Testis (tissue), 2 donors: ENCODE measurements around the gene DCST2.

Experiments
- POLR2A ChIP-seq: fragments of 450-650 bp; IDR thresholded peaks from one replicate; pipeline ENCODE4 v1.6.1; 2017; ENCODE audit warnings: antibody characterized with exemption, mild to moderate bottlenecking, moderate library complexity
- TF ChIP-seq, protein P1 (sequence below), 3 experiments: fragments of 450-650 bp in 2 of 3; fragments of 200-600 bp in 1 of 3; sonication (generic) in 1 of 3; IDR thresholded peaks; one replicate each; pipeline ENCODE4 v1.5.1; 2016 to 2019; ENCODE audit warnings: antibody characterized with exemption in 3 of 3, mild to moderate bottlenecking in 2 of 3, moderate library complexity in 1 of 3

DNA sequence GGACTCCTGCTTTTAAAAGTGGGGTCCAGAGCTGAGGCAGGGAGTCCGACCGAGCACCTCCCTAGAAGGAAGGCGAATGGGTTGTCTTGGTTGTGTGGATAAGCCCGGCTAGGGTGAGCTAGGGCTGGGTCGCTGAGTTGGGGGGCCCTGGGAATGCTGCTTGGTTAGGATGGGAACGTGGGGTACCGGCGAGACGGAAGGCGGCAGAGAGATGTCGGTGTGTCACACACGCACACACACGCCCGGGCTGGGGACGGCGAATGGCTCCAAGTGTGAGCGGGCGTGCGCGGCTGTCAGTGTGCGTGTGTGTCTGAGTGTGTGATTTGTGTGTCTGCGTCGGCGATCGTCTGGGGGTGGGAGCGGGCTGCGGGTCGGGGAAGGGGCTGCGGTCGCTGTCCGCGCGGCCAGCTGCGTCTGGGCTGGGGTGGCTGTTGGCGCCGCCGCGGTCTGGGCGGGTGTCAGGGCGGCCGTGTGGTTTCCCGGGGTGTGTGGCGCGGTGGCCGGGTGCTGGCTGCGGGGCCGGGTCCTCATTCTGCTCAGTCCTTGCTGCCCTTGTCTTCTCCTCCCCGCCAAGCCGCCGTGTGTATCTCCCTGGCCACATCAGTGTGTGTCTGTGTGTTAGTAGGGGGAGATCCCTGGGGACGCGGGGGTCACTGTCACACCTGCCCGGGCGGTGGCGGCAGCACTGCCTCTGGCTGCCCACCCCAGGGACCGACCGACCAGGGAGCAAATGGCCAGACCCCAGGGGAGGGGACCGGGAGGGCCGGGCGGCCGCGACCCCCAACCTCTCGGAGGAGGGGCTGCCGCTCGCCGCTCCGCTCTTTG is 46.1 kb upstream of the DCST2 start:
- no peak for TF ChIP-seq POLR2A
- TF ChIP-seq, protein P1, sequence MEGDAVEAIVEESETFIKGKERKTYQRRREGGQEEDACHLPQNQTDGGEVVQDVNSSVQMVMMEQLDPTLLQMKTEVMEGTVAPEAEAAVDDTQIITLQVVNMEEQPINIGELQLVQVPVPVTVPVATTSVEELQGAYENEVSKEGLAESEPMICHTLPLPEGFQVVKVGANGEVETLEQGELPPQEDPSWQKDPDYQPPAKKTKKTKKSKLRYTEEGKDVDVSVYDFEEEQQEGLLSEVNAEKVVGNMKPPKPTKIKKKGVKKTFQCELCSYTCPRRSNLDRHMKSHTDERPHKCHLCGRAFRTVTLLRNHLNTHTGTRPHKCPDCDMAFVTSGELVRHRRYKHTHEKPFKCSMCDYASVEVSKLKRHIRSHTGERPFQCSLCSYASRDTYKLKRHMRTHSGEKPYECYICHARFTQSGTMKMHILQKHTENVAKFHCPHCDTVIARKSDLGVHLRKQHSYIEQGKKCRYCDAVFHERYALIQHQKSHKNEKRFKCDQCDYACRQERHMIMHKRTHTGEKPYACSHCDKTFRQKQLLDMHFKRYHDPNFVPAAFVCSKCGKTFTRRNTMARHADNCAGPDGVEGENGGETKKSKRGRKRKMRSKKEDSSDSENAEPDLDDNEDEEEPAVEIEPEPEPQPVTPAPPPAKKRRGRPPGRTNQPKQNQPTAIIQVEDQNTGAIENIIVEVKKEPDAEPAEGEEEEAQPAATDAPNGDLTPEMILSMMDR (IDR thresholded peaks at IDR 0.05), result no peak
